NCI-H2107 treated with DMSO at 0.1 percent for 48 hours (cell line): Measurements from ENCODE around the gene HSDL2.

Source experiments
- DNase-seq: peaks from one replicate; lab custom pipeline; 2025; ENCODE audit not compliant: unreplicated experiment; lab: John Stamatoyannopoulos, UW

HSDL2 gene

DNA sequence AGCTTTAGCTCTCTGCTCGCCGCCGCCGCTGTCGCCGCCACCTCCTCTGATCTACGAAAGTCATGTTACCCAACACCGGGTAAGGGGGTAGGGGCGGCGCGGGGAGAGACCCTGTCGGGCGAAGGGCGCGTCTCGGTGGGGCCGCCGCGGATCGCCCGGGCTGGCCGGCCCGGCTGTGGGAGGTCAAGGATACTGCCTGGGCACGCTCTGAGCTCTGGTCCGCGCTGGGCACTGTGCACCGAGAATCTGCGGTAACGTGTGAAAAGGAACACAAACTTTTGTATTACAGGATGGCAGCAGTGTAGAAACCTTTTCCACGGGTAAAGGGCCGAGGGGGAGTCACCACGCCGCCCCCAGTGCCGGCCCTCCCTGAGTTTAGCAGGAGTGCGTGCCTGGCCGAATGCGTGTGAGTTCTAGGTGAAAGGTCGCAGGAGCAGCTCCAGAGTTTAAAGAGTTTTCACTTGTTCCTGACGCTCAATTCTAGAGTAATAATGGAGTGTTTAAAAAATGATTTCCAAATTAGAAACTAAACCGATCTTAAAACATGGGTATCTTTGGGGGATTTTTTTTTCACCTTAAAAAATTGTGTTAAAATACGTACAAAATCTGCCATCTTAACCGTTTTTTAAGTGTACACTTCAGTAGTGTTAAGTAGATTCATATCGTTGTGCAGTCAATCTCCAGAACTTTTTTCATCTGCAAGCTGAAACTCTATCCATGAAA, at the start of gene HSDL2:
Gene HSDL2, plus strand, starts transcription at position 7 of the 723 bp plus-strand sequence. Its CDS starts 56 bp downstream, at position 63.
- DNase-seq, result peak; percentile 15

DNA sequence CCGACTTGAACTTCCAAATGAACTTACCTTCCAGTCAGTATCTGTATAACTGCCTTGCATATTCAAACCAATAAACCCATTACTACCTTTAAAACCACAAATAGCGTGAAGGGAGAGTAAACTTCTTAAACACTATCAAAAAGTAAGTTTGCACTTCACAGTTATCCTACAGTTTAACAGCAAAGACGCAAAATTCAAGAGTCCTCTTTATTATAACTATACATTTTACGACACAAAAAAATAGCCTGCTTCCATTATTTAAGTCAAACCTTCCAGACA, 48.3 kb upstream of the HSDL2 start:
- no peak for DNase-seq

DNA sequence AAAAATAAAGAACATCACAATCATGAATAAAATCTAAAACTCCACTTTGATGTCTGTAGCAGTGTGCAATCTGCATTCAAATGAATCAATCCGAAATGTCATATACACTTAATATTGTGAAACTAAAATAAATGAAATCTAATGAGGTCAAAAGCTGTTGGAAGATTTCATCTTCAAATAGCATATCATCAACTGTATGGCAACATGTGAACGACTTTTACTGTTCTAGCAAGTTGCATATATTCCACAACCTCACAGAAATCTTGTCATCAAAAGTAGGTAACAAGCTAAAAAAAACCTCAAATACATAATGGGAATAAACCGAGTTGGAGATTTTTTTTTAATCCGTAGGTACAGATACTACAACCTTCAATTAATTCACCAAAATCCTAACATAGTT, 47.7 kb upstream of the HSDL2 start:
- DNase-seq, result no peak

DNA sequence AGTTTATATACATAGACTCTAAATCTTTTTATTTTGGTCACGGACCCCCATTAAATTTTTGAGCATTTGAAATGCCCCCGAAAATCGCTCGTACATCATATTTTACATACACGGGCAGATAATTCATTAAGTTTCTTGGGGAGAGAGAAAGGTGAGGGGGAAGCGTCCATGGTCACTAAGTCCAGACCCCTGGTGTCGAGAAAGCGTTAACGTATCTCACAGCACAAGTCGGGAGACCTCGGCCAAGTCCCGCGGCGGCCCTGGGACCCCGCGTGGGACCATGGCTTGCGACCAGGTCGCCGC, 47.3 kb upstream of the HSDL2 start:
- no peak for DNase-seq

DNA sequence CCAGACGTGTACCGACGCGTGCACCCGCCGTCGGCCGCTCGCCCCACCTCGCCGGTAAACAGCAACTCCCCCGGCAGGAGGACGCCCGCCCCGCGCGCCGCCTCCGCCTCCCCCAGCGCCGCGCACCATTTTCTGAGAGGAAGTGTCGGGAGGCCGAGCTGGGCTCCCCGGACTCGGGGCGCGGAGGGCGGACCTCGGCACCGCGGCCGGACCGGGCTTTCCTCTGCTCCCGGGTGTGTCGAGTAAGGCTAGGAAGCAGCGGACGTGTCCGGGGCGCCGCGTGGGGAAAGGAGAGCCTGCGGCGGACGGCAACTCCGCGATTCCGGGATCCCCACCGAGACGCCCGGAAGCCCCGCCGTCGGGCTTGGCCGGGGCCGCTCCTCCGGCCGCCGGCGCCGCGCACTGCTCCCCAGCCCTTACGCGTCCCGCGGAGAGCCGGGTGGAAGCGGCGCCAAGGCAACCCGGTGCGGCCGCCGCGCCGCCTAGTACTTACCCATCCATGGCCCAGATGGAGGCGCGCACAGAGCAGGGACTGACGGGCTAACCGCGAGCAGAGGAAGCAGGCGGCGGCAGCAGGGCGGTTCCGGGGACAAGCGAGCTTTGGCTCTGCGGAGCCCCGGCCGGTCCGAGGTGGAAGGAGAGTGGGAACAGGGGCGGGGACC, 46.8 kb upstream of the HSDL2 start, which contains the start of gene PTBP3:
Gene PTBP3, minus strand, starts transcription at position 643 of the 662 bp plus-strand sequence. CDS start 35,754 bp downstream, outside the sequence.
- DNase-seq, result peak; percentile 32

DNA sequence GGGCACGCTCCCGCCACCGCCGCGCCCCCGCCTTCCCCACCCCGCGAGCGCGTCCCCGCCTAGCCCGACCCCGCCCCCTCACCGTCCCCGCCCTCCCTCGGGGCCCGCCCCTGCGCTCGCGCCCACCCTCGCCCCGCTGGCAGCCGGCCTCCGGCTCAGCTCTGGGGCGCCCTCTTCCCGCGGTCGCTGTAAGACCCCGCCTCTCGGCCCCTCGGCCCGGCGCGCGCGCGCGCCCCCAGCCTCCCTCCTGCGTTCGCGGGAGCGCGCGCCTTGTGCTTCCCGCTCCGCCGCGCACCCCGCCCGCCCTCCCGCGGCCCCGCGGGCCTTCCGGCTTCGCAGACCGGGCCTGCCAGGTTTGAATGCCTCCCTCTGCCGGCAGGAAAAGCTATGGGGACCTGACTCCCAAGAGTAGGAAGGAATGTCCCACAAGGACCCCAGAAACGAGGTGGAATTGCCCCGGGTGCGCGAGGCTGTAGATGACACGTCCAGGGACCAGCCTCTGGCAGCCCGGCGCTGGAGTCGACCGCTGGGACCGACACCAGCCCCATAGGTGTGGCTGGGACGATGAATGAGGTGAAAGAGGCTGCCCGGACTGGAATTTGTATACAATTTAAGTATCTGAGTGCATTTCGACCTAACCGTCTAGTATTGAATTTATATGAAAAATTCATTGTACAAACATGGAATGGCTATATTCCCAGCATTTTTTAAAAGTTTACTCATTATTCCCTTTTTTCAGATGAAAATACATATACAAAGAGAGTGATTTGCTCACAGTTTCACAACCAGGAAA, 46.1 kb upstream of the HSDL2 start:
- peak; percentile 62 for DNase-seq

DNA sequence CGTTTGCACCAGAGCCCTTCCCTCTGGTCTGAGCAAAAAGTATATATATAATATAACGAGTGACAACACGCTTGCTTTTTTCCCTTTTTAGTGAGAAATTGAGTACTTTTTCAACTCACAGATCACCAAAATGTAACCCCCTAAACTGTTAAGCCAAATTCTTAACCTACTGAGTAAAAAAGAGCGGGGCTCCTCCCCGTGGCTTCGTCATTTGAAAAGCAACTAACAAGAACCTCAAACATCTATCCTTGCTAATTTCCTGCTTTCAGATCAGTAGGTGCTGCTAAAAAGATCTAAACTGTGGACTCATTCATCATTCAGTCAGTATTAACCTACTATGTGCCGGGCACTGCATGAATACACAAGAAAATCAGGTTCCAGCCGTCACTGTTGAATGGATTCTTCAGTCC, 45.5 kb upstream of the HSDL2 start:
- DNase-seq, result no peak

DNA sequence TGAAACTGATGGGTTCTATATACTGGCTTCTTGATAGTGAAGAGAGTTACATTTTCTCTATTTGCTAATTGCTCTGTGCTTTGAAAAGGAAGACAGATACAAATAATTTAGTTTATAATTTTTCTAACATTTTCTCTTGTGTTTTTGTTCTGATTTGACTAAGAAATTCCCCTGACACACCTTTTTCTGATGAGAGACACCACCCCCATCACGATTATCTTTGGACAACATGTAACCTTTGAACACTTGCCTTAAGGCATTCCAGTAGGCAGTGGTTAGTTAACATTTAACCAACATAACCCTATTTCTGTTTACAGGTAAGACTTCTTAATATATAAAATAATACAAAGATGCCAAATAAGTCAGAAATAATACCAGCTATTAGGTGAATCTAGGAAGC, 42.4 kb upstream of the HSDL2 start:
- no peak for DNase-seq

DNA sequence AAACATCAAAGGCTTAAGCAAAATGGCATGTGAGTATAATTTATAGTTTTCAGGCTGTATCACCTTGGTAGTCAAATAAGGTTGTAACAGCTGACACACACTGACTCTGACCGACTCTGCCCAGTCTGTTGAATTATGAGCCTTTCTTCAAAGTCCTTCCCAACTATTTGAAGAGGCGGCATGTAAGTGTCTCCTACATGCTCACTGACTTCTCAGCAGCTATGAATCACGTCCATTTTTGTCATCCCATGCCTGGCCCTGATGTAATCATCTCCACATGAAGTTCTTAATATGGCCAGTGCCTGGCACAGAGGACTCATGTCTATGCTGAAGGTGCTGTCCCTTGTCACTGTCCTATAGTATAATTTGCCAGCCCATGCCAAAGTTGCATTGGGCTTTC, 41.3 kb upstream of the HSDL2 start:
- DNase-seq, result no peak

DNA sequence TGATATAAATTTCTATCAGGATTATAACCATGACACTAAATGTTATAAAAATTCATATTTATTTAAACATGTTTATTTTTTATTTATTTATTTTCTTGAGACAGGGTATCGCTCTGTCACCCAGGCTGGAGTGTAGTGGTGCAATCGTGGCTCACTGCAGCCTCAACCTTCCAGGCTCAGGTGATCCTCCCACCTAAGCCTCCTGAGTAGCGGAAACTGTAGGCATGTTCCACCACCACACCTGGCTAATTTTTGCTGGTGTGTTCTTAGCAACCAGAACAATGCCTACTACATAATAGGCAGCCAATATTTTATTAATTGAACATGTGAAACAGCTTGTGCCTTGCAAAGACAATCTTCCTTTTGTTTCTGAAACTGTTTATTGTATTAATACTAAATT, 40.0 kb upstream of the HSDL2 start:
- no peak for DNase-seq

DNA sequence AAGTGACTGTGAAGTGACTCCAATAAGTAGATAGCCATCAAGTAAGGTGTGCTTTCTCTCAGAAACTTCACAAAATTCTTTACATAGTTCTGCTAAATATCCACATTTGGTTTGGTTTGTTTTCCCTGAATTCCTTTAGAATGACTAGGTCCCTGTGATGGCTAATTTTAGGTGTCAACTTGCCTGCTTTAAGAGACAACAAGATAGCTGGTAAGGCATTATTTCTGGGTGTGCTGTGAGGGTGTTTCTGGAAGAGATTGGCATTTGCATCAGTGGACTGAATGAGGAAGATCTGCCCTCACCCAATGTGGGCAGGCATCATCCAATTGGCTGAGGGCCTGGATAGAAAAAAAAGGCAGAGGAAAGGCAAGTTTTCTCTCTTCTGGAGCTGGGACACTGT, 38.2 kb upstream of the HSDL2 start:
- no peak for DNase-seq

DNA sequence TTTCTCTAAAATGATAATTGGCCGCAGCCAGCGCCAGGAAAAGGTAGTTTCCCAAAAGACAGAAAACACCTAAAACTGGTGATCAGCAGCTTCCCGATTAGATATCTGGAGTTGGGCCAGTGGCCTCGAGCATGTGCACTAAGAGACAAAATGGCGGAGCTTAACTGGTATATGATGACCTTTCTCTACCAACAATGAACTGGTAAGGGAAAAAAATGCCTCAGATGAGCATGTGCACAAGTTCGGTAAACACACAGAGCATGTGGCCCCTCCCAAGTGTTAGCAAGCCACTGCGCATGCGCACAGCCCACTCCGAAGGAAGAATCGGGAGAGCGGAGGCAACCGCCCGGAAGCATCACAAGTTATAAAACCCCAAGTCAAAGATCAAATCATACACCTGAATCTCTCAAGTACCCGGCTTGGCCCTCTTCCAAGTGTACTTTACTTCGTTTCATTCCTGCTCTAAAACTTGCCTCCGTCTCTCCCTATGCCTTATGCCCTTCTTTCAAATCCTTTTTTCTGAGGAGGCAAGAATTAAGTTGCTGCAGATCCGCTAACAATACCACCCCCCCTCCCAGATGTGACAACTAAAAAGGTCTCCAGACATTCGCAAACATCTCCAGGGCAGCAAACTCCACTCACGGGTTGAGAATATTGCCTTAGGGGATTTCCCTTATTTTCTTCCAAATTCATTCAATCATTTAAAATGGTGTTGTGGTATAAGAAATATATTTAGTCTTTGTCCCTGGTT, 31.5 kb upstream of the HSDL2 start:
- peak; percentile 45 for DNase-seq

DNA sequence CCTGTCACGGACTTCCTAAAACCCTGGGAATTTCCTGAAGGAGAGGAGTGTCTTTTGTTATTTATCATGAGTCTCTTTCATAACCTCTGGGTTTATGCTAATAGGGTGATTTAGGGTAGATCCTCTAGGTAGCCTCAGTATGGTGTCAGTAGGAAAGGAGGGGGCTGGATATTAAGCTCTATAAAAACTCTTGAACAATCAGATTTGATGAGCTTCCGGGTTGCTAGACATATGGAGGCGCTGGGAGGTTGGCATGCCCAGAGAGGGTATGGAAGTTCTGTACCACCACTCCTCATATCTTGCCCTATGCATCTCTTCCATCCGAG, 30.9 kb upstream of the HSDL2 start:
- no peak for DNase-seq

DNA sequence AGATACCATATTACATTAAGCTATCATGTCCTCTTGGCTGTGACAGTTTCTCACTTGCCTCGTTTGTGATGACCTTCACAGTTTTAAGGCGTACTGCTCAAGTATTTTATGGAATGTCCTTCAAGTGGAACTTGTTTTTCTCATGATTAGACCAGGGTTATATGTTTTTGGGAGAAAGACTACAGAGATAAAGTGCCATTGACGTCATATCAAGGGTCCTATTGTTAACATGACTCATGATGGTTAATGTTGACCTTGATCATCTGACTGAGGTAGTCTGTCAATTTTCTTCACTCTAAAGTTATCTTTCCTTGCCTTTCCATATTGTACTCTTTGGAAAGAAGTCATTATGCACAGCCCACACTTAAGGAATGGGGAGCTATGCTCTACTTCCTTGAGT, 28.7 kb upstream of the HSDL2 start:
- no peak for DNase-seq

DNA sequence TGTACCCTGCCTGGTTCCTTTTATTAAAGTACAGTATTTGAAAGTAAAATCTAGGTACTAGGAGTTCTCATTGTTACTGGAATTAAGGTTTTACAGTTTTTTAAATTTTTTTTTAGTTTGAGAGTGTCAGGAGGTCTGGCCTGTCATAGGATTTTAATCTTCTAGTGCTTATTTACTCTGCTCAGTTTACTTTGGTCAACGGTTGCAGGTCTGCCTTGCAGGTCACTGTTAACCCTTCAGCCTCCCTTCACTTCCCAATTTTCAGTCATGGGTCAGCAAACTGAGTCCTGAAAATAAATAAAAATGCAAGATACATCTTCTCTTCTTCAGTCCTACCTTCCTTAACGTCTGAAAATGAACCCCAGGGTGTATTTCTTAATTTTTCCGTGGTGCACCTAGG, 27.7 kb upstream of the HSDL2 start:
- no peak for DNase-seq

DNA sequence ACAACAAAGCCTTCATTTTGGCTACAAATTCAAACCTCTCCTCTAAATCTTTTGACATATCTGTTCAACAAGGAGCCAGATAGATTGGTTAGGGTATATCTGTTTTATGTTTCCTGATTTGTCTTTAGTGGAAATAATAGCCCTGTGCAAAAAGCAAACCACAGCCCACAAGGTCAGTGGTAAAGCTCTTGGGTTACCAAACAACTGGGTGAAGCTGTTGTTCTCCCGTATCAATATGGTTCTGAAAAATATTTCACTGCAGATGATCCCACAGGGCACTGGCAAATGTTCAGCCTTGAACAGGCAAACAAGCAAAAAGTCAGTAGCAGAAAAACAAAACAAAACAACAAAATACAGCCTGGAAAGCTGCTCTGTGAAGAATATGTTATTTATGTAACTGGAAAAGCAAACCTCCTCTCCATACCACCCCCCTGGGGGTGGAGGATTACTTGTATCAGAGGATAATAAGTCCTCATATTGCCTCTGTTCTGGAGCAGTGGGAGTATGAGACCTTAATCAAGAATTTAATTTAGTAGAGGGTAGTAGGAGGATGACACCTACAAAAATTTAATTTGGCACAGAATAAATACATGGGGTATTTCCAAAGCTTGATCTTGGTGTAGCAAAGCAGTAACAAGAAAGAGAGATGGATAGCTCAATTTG, 25.7 kb upstream of the HSDL2 start:
- DNase-seq, result no peak

DNA sequence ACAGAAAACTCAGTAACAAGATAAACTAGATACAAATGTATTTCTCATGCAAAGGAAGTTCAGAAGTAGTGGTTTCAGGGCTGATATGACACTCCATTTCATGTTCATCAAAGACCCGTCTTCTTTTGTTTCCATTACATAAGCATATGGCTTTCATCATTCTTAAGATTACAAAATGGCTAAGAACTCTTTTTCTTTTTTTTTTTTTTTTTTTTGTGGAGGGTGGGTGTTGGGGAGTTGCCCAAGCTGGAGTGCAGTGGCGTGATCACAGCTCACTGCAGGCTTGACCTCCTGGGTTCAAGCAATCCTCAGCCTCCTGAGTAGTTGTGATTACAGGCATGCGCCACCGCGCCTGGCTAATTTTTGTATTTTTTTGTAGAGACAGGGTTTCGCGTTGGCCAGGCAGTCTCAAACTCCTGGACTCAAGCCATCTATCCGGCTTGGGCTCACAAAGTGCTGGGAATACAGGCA, 24.4 kb upstream of the HSDL2 start:
- no peak for DNase-seq

DNA sequence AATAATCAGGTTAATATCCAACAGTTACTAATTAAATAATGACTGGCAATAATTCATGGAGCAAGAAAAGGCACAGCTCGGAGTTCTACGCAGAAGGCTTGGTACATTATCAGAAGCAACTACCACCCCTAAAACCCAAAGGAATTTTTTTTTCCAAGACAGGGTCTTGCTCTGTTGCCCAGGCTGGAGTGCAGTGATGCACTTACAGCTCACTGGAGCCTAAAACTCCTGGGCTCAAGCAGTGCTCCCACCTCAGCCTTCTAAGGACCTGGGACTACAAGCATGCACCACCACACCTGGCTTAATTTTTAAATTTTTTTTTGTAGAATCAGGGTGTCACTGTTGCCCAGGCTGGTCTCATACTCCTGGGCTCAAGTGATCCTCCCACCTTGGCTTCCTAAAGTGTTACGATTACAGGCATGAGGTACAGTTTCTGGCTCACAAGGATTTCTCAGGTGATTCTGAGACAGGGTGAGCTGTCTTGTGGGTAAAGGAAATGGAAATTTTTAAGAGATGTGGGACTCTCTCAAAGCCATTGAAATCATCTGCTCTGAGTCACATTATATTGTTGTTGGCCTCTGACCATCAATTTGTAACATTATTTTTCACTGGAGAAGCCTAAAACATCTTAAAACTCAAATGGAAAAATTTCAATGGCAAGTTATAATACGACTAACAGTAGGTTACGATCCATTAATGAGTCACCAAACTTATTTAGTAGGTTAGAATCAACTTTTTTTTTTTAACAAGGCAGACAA, 19.7 kb upstream of the HSDL2 start:
- DNase-seq, result no peak

DNA sequence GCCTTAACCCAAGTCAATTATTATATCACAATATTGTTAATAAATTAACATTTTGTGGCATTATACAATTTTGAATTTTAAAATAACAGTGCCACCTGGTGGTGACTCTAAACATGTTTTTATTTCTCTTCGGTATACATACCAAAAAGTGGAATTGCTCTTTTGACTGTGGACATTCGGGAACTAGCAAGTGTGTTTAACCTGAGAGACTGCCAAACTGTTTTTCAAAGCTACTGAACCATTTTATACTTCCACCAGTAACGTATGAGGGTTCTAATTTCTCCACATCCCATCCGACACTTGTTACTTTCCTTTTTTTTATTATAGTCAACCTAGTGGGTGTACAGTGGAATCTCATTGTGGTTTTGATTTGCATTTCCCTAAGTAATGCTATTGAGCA, 18.3 kb upstream of the HSDL2 start:
- no peak for DNase-seq

DNA sequence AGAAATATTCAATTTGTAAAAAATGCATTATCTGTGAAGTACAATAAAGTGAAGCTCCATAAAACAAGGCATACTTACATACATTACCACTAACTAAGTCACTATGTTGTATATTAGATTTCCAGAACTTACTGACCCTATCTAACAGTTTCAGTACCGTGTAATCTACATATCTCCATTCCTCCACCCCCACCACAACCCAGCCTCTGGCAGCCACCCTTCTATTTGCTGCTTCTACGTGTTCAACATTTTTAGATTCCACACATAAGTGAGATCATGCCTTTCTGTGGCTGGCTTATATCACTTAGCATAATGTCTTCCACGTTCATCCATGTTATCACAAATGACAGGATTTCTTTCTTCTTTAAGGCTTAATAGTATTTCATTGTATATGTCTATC, 15.1 kb upstream of the HSDL2 start:
- no peak for DNase-seq
